Liver (tissue), 3 donors: ENCODE results near the gene SPTBN4.

Experiments
- EGR1 ChIP-seq, 2 donors: IDR thresholded peaks; 2 replicates each; pipeline ENCODE4 v1.6.1; 2016 to 2018; ENCODE audit warnings: antibody characterized with exemption in 2 of 2, low read depth in 2 of 2
- FOXA1 ChIP-seq: IDR thresholded peaks from 2 replicates; pipeline ENCODE4 v1.6.1; 2016; ENCODE audit warnings: antibody characterized with exemption
- FOXA2 ChIP-seq: IDR thresholded peaks from 2 replicates; pipeline ENCODE4 v1.6.1; 2016; ENCODE audit warnings: antibody characterized with exemption
- GABPA ChIP-seq, 2 donors: IDR thresholded peaks in 1 of 2; conservative IDR thresholded peaks in 1 of 2; 2 replicates each; pipeline ENCODE4 v1.6.1; 2016; ENCODE audit warnings: antibody characterized with exemption in 2 of 2, mild to moderate bottlenecking in 1 of 2, moderate library complexity in 1 of 2
- JUND ChIP-seq, 2 donors: IDR thresholded peaks; 2 replicates each; pipeline ENCODE4 v1.6.1; 2016; ENCODE audit warnings: antibody characterized with exemption in 2 of 2
- RAD21 ChIP-seq, 2 donors: IDR thresholded peaks; 2 replicates each; pipeline ENCODE4 v1.6.1; 2016; ENCODE audit warnings: antibody characterized with exemption in 2 of 2, mild to moderate bottlenecking in 2 of 2
- SP1 ChIP-seq: IDR thresholded peaks from 2 replicates; pipeline ENCODE4 v1.6.1; 2018; ENCODE audit warnings: antibody characterized with exemption, mild to moderate bottlenecking
- TAF1 ChIP-seq: conservative IDR thresholded peaks from 2 replicates; pipeline ENCODE4 v1.6.1; 2016; ENCODE audit warnings: antibody characterized with exemption, mild to moderate bottlenecking
- ZBTB33 ChIP-seq: IDR thresholded peaks from 2 replicates; pipeline ENCODE4 v1.6.1; 2016; ENCODE audit warnings: antibody characterized with exemption
- TF ChIP-seq, protein P1 (sequence below): fragments of 150-350 bp; IDR thresholded peaks from 2 replicates; pipeline ENCODE4 v1.5.1; 2017; ENCODE audit warnings: improper control_type of control experiment, low read depth, low read length; ENCODE audit not compliant: missing input control
- TF ChIP-seq, protein P2 (sequence below): IDR thresholded peaks from 2 replicates; pipeline ENCODE4 v1.6.1; 2016; ENCODE audit warnings: antibody characterized with exemption, mild to moderate bottlenecking
- TF ChIP-seq, protein P3 (sequence below): IDR thresholded peaks from 2 replicates; pipeline ENCODE4 v1.6.1; 2016; ENCODE audit warnings: antibody characterized with exemption
- TF ChIP-seq, protein P4 (sequence below): IDR thresholded peaks from 2 replicates; pipeline ENCODE4 v1.6.1; 2016; ENCODE audit warnings: antibody characterized with exemption
- donor health status: healthy.
- donor health status: healthy.

DNA sequence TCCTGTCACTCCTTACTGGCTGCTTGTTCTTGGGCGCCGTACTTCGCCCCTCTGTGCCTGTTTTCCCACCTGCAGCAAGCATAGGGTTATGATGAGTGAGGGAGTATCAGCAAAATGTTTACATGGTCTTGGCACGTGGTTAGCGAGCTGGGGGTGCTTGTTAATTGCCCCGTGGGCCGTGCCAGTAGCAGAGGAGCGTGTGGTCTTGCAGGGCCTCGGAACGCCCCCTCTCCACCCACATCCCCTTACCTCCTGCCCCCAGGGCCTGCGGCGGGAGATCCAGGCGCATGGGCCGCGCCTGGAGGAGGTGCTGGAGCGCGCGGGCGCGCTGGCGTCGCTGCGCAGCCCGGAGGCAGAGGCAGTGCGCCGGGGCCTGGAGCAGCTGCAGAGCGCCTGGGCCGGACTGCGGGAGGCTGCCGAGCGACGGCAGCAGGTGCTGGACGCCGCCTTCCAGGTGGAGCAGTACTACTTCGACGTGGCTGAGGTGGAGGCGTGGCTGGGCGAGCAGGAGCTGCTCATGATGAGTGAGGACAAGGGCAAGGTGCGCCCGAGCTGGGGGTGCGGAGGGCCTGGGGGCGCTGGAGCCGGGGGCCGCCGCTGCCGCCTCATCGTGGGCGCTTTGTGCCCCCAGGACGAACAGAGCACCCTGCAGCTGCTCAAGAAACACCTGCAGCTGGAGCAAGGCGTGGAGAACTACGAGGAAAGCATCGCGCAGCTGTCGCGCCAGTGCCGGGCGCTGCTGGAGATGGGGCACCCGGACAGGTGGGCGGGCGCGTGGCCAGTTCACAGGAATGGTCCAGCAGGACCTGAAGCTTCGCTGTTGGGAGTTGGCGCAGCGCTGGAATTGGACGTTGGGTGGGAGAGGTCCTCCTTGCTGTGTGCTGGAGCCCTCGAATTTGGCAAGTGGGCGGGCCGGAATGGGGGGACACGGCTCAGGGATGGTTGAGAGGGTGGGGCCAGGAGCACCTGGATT, 87.4 kb downstream of the SPTBN4 start:
- TF ChIP-seq, protein P1, sequence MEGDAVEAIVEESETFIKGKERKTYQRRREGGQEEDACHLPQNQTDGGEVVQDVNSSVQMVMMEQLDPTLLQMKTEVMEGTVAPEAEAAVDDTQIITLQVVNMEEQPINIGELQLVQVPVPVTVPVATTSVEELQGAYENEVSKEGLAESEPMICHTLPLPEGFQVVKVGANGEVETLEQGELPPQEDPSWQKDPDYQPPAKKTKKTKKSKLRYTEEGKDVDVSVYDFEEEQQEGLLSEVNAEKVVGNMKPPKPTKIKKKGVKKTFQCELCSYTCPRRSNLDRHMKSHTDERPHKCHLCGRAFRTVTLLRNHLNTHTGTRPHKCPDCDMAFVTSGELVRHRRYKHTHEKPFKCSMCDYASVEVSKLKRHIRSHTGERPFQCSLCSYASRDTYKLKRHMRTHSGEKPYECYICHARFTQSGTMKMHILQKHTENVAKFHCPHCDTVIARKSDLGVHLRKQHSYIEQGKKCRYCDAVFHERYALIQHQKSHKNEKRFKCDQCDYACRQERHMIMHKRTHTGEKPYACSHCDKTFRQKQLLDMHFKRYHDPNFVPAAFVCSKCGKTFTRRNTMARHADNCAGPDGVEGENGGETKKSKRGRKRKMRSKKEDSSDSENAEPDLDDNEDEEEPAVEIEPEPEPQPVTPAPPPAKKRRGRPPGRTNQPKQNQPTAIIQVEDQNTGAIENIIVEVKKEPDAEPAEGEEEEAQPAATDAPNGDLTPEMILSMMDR: no peak
- no peak for TF ChIP-seq JUND (IDR thresholded peaks at IDR 0.05)
- TF ChIP-seq EGR1 (IDR thresholded peaks at IDR 0.05; ENCODE audit: low read depth in 2 of 2): no peak
- TF ChIP-seq, protein P2, sequence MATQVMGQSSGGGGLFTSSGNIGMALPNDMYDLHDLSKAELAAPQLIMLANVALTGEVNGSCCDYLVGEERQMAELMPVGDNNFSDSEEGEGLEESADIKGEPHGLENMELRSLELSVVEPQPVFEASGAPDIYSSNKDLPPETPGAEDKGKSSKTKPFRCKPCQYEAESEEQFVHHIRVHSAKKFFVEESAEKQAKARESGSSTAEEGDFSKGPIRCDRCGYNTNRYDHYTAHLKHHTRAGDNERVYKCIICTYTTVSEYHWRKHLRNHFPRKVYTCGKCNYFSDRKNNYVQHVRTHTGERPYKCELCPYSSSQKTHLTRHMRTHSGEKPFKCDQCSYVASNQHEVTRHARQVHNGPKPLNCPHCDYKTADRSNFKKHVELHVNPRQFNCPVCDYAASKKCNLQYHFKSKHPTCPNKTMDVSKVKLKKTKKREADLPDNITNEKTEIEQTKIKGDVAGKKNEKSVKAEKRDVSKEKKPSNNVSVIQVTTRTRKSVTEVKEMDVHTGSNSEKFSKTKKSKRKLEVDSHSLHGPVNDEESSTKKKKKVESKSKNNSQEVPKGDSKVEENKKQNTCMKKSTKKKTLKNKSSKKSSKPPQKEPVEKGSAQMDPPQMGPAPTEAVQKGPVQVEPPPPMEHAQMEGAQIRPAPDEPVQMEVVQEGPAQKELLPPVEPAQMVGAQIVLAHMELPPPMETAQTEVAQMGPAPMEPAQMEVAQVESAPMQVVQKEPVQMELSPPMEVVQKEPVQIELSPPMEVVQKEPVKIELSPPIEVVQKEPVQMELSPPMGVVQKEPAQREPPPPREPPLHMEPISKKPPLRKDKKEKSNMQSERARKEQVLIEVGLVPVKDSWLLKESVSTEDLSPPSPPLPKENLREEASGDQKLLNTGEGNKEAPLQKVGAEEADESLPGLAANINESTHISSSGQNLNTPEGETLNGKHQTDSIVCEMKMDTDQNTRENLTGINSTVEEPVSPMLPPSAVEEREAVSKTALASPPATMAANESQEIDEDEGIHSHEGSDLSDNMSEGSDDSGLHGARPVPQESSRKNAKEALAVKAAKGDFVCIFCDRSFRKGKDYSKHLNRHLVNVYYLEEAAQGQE: no peak
- TF ChIP-seq FOXA2: no peak
- TF ChIP-seq, protein P3, sequence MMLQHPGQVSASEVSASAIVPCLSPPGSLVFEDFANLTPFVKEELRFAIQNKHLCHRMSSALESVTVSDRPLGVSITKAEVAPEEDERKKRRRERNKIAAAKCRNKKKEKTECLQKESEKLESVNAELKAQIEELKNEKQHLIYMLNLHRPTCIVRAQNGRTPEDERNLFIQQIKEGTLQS: no peak
- no peak for TF ChIP-seq TAF1
- no peak for TF ChIP-seq RAD21 (IDR thresholded peaks at IDR 0.05)
- no peak for TF ChIP-seq GABPA (IDR thresholded peaks at IDR 0.05 in 1 of 2, conservative IDR thresholded peaks at IDR 0.05 in 1 of 2)
- TF ChIP-seq FOXA1: no peak
- no peak for TF ChIP-seq ZBTB33
- no peak for TF ChIP-seq SP1
- TF ChIP-seq, protein P4, sequence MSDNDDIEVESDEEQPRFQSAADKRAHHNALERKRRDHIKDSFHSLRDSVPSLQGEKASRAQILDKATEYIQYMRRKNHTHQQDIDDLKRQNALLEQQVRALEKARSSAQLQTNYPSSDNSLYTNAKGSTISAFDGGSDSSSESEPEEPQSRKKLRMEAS: no peak
